Mammary epithelial cell (primary cell): Measurements from ENCODE around the gene ZNF516.

ENCODE experiments used
- EZH2 ChIP-seq: IDR thresholded peaks from 2 replicates; pipeline ENCODE4 v1.6.1; 2012; ENCODE audit warnings: low read length, inconsistent platforms, borderline replicate concordance
- TF ChIP-seq, protein P1 (sequence below), 2 donors: IDR thresholded peaks in 1 of 2; conservative IDR thresholded peaks in 1 of 2; 2 replicates each; pipeline ENCODE4 v1.5.1; 2011 to 2012; ENCODE audit warnings: inconsistent platforms in 2 of 2, low read length in 2 of 2, mild to moderate bottlenecking in 2 of 2, control low read depth in 1 of 2, low read depth in 1 of 2; ENCODE audit not compliant: insufficient read depth in 1 of 2; ENCODE audit errors: extremely low read depth in 1 of 2

GRCh38 chr18:76350134-76351025 is 144.7 kb downstream of the ZNF516 start:
- TF ChIP-seq, protein P1, sequence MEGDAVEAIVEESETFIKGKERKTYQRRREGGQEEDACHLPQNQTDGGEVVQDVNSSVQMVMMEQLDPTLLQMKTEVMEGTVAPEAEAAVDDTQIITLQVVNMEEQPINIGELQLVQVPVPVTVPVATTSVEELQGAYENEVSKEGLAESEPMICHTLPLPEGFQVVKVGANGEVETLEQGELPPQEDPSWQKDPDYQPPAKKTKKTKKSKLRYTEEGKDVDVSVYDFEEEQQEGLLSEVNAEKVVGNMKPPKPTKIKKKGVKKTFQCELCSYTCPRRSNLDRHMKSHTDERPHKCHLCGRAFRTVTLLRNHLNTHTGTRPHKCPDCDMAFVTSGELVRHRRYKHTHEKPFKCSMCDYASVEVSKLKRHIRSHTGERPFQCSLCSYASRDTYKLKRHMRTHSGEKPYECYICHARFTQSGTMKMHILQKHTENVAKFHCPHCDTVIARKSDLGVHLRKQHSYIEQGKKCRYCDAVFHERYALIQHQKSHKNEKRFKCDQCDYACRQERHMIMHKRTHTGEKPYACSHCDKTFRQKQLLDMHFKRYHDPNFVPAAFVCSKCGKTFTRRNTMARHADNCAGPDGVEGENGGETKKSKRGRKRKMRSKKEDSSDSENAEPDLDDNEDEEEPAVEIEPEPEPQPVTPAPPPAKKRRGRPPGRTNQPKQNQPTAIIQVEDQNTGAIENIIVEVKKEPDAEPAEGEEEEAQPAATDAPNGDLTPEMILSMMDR (conservative IDR thresholded peaks at IDR 0.05 in 1 of 2, IDR thresholded peaks at IDR 0.05 in 1 of 2; ENCODE audit: extremely low read depth in 1 of 2, insufficient read depth in 1 of 2, low read depth in 1 of 2, low read length in 2 of 2) = no peak
- TF ChIP-seq EZH2 = no peak
